Measurements from ENCODE around the gene NOC2L. TPM values are rescaled to one million over a fixed set of nuclear protein-coding genes. Genes with fewer than 3 reads are reported as not detected.

Gene NOC2L
- polyA plus RNA-seq, 2 of the 4 experiments (the other 2 are of a cell fraction), result 48.4 to 73.5 TPM

GRCh38 chr1:897226-897625, 61.8 kb downstream of the NOC2L start (continued):
- no peak for TF ChIP-seq E2F6 (IDR thresholded peaks at IDR 0.05; ENCODE audit: borderline replicate concordance, low read depth)
- no peak for TF ChIP-seq MAFK (IDR thresholded peaks at IDR 0.05; ENCODE audit: partially characterized antibody)
- no peak for TF ChIP-seq NFE2L2 (conservative IDR thresholded peaks at IDR 0.05; ENCODE audit: low read length)
- no peak for TF ChIP-seq BHLHE40 (IDR thresholded peaks at IDR 0.05; ENCODE audit: low read depth, low read length)
- TF ChIP-seq ZFP36 (IDR thresholded peaks at IDR 0.05; ENCODE audit: borderline replicate concordance, partially characterized antibody), result no peak
- no peak for TF ChIP-seq HMGXB4 (CRISPR knock-in tag; IDR thresholded peaks at IDR 0.05; ENCODE audit: borderline replicate concordance)
- TF ChIP-seq TFCP2L1 (CRISPR knock-in tag; IDR thresholded peaks at IDR 0.05), result no peak

Small RNAs within 50 kb of the gene (small RNA-seq; reads per million reads assigned to genes)
- gene AL645608.3 (0 reads per million in 6 experiments), gene AL645608.4 (0 reads per million in 6 experiments)

Other genes with a start within 250 kb of the NOC2L start
- gene SAMD11, start 35.3 kb downstream of the NOC2L start, polyA plus RNA-seq (2011; rRNA removed), result 13.3 and 22.4 TPM in 2 replicates
- 32.9 to 52.8 TPM (median 46.2 TPM) in 3 replicates for gene SAMD11, start 35.3 kb downstream of the NOC2L start, polyA plus RNA-seq (2017; fragmentation: RNase III; extraction: RNeasy Plus Mini Kit Qiagen cat#74134 plus additional on column Dnase treatment)
- 5.7 and 8.5 TPM in 2 replicates for gene KLHL17, start 1.3 kb upstream of the NOC2L start, polyA plus RNA-seq (2011; rRNA removed)
- 17.9 to 21.6 TPM (median 18.7 TPM) in 3 replicates for gene KLHL17, start 1.3 kb upstream of the NOC2L start, polyA plus RNA-seq (2017; fragmentation: RNase III; extraction: RNeasy Plus Mini Kit Qiagen cat#74134 plus additional on column Dnase treatment)
- gene PLEKHN1, start 7.2 kb upstream of the NOC2L start, polyA plus RNA-seq (2011; rRNA removed), result 0.61 and 0.75 TPM in 2 replicates
- 3.2 to 3.6 TPM (median 3.4 TPM) in 3 replicates for gene PLEKHN1, start 7.2 kb upstream of the NOC2L start, polyA plus RNA-seq (2017; fragmentation: RNase III; extraction: RNeasy Plus Mini Kit Qiagen cat#74134 plus additional on column Dnase treatment)
- gene PERM1, start 22.8 kb upstream of the NOC2L start, polyA plus RNA-seq (2011; rRNA removed), result not detected in 2 replicates
- 0.12 to 0.33 TPM (median 0.30 TPM) in 3 replicates for gene PERM1, start 22.8 kb upstream of the NOC2L start, polyA plus RNA-seq (2017; fragmentation: RNase III; extraction: RNeasy Plus Mini Kit Qiagen cat#74134 plus additional on column Dnase treatment)
- 4.2 and 5.9 TPM in 2 replicates for gene HES4, start 40.8 kb upstream of the NOC2L start, polyA plus RNA-seq (2011; rRNA removed)
- gene HES4, start 40.8 kb upstream of the NOC2L start, polyA plus RNA-seq (2017; fragmentation: RNase III; extraction: RNeasy Plus Mini Kit Qiagen cat#74134 plus additional on column Dnase treatment), result 8.4 to 9.6 TPM (median 8.8 TPM) in 3 replicates
- 4.3 and 4.6 TPM in 2 replicates for gene ISG15, start 54.2 kb upstream of the NOC2L start, polyA plus RNA-seq (2011; rRNA removed)
- gene ISG15, start 54.2 kb upstream of the NOC2L start, polyA plus RNA-seq (2017; fragmentation: RNase III; extraction: RNeasy Plus Mini Kit Qiagen cat#74134 plus additional on column Dnase treatment), result 11.2 to 17.6 TPM (median 11.2 TPM) in 3 replicates
- gene AGRN, start 60.9 kb upstream of the NOC2L start, polyA plus RNA-seq (2011; rRNA removed), result 23.9 and 34.9 TPM in 2 replicates
- 88.0 to 95.3 TPM (median 90.9 TPM) in 3 replicates for gene AGRN, start 60.9 kb upstream of the NOC2L start, polyA plus RNA-seq (2017; fragmentation: RNase III; extraction: RNeasy Plus Mini Kit Qiagen cat#74134 plus additional on column Dnase treatment)
- gene RNF223, start 115.0 kb upstream of the NOC2L start, polyA plus RNA-seq (2011; rRNA removed), result not detected in 2 replicates
- gene RNF223, start 115.0 kb upstream of the NOC2L start, polyA plus RNA-seq (2017; fragmentation: RNase III; extraction: RNeasy Plus Mini Kit Qiagen cat#74134 plus additional on column Dnase treatment), result 0.08 TPM in 1 of 3 replicates, not detected in the others
- gene C1orf159, start 156.8 kb upstream of the NOC2L start, polyA plus RNA-seq (2011; rRNA removed), result 3.2 and 4.0 TPM in 2 replicates
- 8.8 to 10.4 TPM (median 10.2 TPM) in 3 replicates for gene C1orf159, start 156.8 kb upstream of the NOC2L start, polyA plus RNA-seq (2017; fragmentation: RNase III; extraction: RNeasy Plus Mini Kit Qiagen cat#74134 plus additional on column Dnase treatment)
- not detected in 2 replicates for gene TTLL10, start 214.6 kb upstream of the NOC2L start, polyA plus RNA-seq (2011; rRNA removed)
- gene TTLL10, start 214.6 kb upstream of the NOC2L start, polyA plus RNA-seq (2017; fragmentation: RNase III; extraction: RNeasy Plus Mini Kit Qiagen cat#74134 plus additional on column Dnase treatment), result not detected in 3 replicates
- not detected in 2 replicates for gene TNFRSF18, start 247.3 kb upstream of the NOC2L start, polyA plus RNA-seq (2011; rRNA removed)
- gene TNFRSF18, start 247.3 kb upstream of the NOC2L start, polyA plus RNA-seq (2017; fragmentation: RNase III; extraction: RNeasy Plus Mini Kit Qiagen cat#74134 plus additional on column Dnase treatment), result not detected in 3 replicates

Data from A549 (cell line).